ENCODE data around the gene SCPEP1.
"Not testable (repeated sequence)": the region's sequence is repeated elsewhere in the genome, so short reads cannot be mapped to it uniquely, and the experiment has no call there.

DNA sequence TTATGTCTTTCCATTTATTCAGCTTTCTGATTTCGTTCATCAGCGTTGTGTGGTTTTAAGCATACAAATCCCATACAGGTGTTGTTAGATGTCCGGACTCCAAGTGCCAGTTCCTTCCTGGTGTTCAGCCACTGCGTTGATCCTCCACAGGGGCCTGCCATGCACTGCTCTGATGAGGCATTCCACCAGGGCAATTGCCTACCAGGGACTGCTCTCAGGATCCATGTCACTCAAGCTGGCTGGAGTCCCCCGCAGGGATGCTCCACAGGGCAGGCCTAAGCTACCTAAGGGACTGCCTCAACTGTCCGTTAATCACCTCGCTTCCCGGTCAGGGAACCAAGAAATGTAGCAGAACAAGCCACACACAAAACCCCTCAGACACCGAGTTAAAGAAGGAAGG lies 12.7 kb upstream of the SCPEP1 start:
- TF ChIP-seq POLR2AphosphoS5, POLR2A (IDR thresholded peaks at IDR 0.05): not testable (repeated sequence)
- TF ChIP-seq, protein P1, sequence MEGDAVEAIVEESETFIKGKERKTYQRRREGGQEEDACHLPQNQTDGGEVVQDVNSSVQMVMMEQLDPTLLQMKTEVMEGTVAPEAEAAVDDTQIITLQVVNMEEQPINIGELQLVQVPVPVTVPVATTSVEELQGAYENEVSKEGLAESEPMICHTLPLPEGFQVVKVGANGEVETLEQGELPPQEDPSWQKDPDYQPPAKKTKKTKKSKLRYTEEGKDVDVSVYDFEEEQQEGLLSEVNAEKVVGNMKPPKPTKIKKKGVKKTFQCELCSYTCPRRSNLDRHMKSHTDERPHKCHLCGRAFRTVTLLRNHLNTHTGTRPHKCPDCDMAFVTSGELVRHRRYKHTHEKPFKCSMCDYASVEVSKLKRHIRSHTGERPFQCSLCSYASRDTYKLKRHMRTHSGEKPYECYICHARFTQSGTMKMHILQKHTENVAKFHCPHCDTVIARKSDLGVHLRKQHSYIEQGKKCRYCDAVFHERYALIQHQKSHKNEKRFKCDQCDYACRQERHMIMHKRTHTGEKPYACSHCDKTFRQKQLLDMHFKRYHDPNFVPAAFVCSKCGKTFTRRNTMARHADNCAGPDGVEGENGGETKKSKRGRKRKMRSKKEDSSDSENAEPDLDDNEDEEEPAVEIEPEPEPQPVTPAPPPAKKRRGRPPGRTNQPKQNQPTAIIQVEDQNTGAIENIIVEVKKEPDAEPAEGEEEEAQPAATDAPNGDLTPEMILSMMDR (IDR thresholded peaks at IDR 0.05): not testable (repeated sequence)

Data from transverse colon (tissue), 4 donors.